NOMO-1 treated with dmso at 0.1 percent for 144 hours (cell line): ENCODE measurements around the gene RBCK1.
"Not testable (repeated sequence)": the region's sequence is repeated elsewhere in the genome, so short reads cannot be mapped to it uniquely, and the experiment has no call there.

Experiments used
- DNase-seq: peaks from one replicate; lab custom pipeline; 2025; ENCODE audit not compliant: unreplicated experiment; lab: John Stamatoyannopoulos, UW

Gene RBCK1

DNA sequence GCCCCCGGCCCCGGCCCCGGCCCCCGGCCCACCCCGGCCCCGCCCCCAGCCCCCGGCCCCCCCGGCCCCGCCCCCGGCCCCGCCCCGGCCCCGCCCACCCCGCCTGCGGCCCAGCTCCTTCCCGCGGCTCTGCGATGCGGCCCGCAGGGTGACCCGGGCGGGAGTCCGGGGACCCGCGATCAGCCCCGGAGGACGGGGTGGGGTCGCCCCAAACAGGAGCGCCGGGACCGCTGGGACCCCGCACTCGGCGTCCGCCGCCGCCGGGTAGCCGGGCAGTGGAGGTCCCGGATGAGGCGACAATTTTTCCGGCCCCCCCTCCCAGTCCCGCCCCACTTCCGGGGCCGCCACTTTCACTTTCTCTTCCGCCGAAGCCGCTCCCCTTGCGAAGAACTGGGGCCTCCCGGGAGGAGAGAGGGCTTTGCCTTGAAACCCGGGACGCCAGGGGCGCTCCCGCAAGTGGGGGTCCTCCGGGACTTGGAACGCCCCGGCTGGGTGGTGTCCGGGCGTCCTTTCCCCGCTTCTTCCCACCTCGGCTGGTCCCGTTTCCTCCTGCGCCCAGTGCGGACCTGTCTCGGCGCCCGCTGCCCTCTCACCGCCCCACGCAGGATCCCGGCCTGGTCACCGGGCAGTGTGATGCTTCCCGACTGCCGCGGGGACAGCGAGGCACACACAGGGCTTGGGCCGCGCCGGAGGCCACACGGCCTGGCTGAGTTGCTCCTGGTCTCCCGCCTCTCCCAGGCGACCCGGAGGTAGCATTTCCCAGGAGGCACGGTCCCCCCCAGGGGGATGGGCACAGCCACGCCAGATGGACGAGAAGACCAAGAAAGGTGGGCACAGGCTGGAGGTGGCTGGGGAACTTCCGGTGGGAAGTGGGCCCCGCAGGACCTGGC, at the start of gene RBCK1:
TSS of gene RBCK1 (plus strand) at position 347 of the 890 bp plus-strand sequence. CDS start at position 806, 459 bp downstream.
- peak; percentile 78 for DNase-seq

DNA sequence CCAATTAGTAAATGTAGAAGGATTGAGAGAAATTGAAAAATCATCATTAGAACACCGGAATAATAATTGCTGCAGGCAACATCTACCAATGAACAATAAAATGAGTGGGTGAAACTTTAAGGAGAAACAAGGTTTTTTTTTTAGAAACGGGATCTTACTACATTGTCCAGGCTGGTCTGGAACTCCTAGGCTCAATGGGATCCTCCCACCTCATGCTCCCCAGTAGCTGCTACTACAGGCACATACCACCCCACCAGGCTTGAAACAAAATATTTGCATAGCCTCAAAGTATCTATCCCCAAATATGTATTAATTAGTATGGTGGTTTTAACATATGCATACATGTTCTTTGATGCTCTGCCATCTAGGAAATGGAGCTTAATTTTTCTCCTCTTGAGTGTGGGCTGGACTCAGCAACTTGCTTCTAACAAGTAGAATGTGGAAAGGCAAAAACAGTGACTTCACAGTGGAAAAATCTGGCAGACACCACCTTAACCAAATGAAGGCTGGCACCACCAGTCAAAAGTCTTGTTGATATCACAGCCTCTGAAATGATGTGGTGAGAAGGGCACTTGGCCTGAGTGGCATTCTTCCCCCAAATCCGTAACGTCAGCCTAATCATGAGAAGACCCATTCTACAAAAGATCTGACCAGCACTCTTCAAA, 49.1 kb upstream of the RBCK1 start:
- DNase-seq, result no peak

DNA sequence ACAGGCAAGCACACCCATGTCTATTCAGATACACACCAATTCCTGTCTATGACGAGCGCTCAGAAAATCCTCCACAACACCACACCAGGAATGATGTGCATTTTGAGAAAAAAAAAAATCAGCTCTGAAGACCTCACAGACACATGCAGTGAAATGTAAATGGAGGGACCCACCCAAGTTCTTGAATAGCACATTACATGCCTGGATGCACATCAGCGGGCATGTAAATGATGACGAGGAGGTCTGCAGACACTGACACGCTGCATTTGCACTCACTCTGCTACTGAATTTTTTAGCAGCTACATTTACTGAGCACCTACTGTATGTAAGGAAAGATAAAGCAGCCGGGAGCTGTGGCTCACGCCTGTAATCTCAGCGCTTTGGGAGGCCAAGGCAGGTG, 46.5 kb upstream of the RBCK1 start:
- no peak for DNase-seq

DNA sequence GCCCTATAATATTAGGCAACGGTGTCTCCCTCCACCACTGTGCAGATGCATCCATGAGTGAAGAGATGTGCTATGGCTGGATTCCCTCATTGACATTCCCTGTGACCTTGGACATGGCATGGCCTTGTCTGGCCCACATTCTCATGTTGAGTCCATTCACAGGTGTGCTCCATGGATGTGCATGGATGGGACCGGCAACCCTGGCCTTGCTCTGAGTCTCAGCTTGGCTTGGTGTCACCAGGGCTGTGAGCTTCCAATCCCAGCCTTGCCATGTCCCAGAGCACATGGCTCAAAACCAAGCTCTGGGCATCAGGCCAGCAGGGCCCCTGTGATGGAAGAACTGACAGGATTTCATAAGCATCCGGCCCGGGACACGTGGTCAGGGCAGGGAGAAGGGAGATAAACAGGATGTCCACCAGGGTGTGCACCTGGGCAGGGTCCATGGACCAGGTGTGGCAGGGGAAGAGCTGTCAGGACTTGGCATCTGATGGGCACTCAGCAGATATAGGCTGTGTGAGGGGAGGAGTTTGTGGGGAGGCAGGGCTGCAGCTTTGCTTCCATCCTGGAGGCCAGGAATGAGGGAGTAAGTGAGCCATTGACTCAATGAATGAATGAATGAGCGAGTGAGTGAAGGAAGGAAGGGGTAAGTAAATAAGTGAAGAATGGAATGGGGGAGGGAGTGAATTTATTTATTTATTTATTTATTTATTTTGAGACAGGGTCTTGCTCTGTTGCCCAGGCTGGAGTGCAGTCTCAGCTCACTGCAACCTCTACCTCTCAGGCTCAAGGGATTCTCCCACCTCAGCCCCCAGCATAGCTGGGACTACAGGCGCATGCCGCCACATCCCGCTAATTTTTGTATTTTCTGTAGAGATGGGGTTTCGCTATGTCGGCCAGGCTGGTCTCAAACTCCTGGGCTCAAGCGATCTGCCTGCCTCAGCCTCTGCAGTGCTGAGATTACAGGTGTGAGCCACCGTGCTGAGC, 45.5 kb upstream of the RBCK1 start:
- peak; percentile 57 for DNase-seq

GRCh38 chr20:363319-364078, 44.6 kb upstream of the RBCK1 start:
- DNase-seq, result no peak

DNA sequence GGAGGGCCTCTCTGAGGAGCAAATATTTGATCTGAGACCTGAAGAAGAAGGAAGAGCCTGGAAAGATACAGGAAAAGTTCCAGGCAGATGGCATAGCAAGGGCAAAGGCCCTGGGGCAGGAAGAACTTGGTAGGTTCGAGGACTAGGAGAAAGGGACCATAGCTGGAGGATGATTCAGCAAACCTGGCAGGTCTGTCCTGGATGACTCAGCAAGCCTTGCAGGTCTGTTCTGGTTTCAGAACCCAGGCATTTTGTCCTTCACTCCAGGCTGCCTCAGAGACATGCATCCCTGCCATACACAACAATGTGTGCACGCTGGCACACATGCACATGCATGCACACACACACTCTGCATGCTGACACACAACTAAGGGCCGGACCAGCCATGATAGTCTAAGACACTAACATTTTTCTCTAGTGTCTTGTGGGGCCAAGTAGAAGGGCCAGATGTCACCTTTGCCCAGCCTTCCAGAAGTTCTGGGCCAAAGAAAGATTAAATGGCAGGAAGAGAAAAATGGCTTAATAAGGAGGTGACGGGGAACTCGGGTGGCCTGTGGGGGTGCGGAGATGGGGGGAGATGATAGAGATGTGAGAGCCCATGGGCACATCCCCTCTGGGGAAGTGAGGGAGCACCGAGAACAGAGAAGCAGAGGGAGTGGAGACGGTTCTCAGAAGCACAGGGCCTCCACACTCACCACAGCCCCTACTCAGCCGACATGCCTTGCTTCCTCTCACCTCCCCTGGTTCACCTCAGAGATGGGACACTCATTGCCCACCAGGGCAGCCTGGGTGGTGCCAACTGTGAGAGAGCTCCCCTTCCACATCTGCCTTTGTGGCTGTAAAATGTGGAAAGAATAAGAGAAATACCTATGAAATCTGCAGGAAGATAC, 42.9 kb upstream of the RBCK1 start:
- no peak for DNase-seq

GRCh38 chr20:366041-366718, 41.9 kb upstream of the RBCK1 start:
- DNase-seq, result no peak

DNA sequence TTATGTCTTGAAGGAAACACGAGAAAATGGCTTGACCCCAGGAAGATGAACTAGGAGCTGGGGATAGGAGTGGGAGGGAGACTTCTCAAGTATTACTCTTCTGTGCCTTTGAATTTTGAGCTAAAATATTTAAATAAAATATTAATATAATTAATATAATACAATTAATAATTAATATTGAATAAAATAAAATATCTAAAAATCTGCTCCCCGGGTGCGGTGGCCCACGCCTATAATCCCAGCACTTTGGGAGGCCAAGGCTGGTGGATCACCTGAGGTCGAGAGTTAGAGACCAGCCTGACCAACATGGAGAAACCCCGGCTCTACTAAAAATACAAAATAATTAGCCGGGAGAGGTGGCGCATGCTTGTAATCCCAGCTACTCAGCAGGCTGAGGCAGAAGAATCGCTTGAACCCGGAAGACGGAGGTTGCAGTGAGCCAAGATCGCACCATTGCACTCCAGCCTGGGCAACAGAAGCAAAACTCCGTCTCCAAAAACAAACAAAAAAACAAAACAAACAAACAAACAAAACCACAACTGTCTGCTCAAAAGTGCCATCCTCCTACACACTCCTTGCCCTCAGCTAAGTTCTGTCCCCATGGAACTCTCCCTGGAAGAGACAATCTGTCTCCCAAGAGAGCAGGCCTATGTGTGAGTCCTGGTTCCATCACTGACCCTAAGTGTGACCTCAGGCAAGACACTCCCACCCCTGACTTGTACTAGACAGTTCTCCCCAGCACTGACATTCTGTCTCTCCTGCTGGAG, 41.2 kb upstream of the RBCK1 start:
- no peak for DNase-seq

- no peak for DNase-seq
Measured at GRCh38 chr20:367486-367887, 40.6 kb upstream of the RBCK1 start.

DNA sequence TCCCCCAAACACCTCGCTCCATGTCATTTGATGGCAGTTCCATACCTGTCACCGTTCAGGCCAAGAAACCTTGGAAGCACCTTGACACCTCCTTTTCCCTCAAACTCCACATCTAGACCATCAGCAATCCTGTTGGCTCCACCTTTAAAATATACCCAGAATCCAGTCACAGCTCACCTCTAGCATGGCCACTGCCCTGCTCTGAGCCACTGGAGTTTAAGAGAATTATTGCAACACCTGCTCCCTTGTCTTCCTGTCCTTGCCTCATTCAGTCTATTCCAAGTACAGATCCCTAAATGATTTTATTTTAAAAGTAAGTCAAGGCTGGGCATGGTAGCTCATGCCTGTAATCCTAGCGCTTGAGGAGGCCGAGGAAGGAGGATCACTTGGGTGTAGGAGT, 39.2 kb upstream of the RBCK1 start:
- no peak for DNase-seq

DNA sequence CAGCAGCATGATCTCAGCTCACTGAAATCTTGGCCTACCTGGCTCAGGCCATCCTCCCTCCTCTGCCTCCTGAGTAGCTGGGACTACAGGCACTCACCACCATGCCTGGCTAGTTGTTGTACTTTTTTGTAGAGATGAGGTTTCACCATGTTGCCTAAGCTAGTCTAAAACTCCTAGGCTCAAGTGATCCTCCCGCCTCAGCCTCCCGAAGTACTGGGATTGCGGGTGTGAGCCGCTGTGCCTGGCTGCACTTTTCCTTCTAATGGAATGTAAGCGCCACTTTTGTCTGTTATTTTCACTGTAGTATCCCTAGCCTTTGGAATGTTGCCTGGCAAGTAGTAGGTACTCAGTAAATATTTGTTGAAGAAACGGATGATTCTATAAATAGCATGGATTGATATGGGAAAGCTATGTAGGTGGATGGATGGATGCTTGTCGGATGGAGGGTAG, 37.9 kb upstream of the RBCK1 start:
- DNase-seq, result no peak

- no peak for DNase-seq
Measured at GRCh38 chr20:370977-371754, 36.9 kb upstream of the RBCK1 start.

GRCh38 chr20:371755-372542, 36.1 kb upstream of the RBCK1 start:
- peak; percentile 41 for DNase-seq

DNA sequence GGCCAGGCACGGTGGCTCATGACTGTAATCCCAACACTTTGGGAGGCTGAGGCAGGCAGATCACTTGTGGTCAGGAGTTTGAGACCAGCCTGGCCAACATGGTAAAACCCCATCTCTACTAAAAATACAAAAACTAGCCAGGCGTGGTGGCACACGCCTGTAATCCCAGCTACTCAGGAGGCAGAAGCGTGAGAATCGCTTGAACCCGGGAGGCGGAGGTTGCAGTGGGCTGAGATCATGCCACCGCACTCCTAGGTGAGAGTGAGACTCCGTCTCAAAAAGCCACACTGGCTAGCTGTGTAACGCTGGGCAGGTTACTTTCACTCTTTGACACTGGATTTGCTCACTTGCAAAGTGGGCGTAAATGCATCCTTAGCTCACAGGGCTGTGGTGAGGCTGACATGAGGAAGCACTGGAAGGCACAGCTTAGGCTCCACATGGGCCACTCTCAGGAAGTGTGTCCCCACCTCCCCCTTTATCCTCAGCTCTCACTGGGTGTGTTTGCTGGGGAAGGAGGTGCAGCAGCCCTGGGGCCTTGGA, 35.5 kb upstream of the RBCK1 start:
- DNase-seq, result not testable (repeated sequence)

GRCh38 chr20:373171-373890, 34.8 kb upstream of the RBCK1 start:
- peak; percentile 18 for DNase-seq
